Measurements from ENCODE around the gene C17orf113. TPM values are rescaled to one million over a fixed set of nuclear protein-coding genes. Genes with fewer than 3 reads are reported as not detected.

The C17orf113 gene
- total RNA-seq, 2 donors from 2014 or later = 1.7 to 2.9 TPM

- H3K4me1 ChIP-seq (ENCODE audit: control insufficient read depth, insufficient read depth, low read length) = peaks cover 6% of the 10 kb centered on the region
- Mint-ChIP-seq H3K4me1 (peaks cover 19% of the 10 kb centered on the region), H3K27me3 (ENCODE audit: insufficient read depth) (peaks cover 42% of the 10 kb centered on the region), H3K9me3 (no peaks in the 10 kb centered on the region), H3K36me3 (ENCODE audit: low read depth) (no peaks in the 10 kb centered on the region), H3K27ac (no peak overlapping the region), H3K4me3 (no peak overlapping the region)
- H3K9me3 ChIP-seq (ENCODE audit: control insufficient read depth, low read length) = no peaks in the 10 kb centered on the region
- peak; percentile 19 for TF ChIP-seq CTCF (conservative IDR thresholded peaks at IDR 0.05)
- DNase-seq = peak; percentile 62
- no peak overlapping the region for H3K9ac ChIP-seq (ENCODE audit: extremely low read depth, low read length, poor library complexity, severe bottlenecking)
- peaks cover 38% of the 10 kb centered on the region for H3K27me3 ChIP-seq (ENCODE audit: control insufficient read depth, insufficient read depth, low read length, poor library complexity, severe bottlenecking)
- no peak overlapping the region for H3K4me3 ChIP-seq (ENCODE audit: low read length)
- H3K36me3 ChIP-seq (ENCODE audit: control insufficient read depth, insufficient read depth, low read length) = no peaks in the 10 kb centered on the region
- H3K27ac ChIP-seq (ENCODE audit: low read depth, low read length) = no peak overlapping the region
- WGBS, 2 experiments (ENCODE audit: insufficient coverage in 1 of 2, insufficient read length in 1 of 2) = 77% methylated on average over 6 to 8 of the region's 8 CpGs
These were observed 46.1 kb upstream of the C17orf113 start for GRCh38 chr17:42096360-42097111.

- H3K27ac Mint-ChIP-seq = no peak overlapping the region
- H3K36me3 Mint-ChIP-seq (ENCODE audit: low read depth) = no peaks in the 10 kb centered on the region
- H3K4me1 Mint-ChIP-seq = peaks cover 22% of the 10 kb centered on the region
- H3K9me3 ChIP-seq (ENCODE audit: control insufficient read depth, low read length) = no peaks in the 10 kb centered on the region
- no peak overlapping the region for H3K4me3 Mint-ChIP-seq
- H3K4me3 ChIP-seq (ENCODE audit: low read length) = no peak overlapping the region
- DNase-seq = no peak
- H3K9me3 Mint-ChIP-seq = no peaks in the 10 kb centered on the region
- TF ChIP-seq CTCF (conservative IDR thresholded peaks at IDR 0.05) = no peak
- peaks cover 43% of the 10 kb centered on the region for H3K27me3 Mint-ChIP-seq (ENCODE audit: insufficient read depth)
- H3K27me3 ChIP-seq (ENCODE audit: control insufficient read depth, insufficient read depth, low read length, poor library complexity, severe bottlenecking) = peaks cover 38% of the 10 kb centered on the region
- no peak overlapping the region for H3K27ac ChIP-seq (ENCODE audit: low read depth, low read length)
- H3K36me3 ChIP-seq (ENCODE audit: control insufficient read depth, insufficient read depth, low read length) = no peaks in the 10 kb centered on the region
- H3K9ac ChIP-seq (ENCODE audit: extremely low read depth, low read length, poor library complexity, severe bottlenecking) = no peak overlapping the region
- 89 to 91% methylated on average over 10 to 12 of the region's 12 CpGs for WGBS, 2 experiments (ENCODE audit: insufficient coverage in 1 of 2, insufficient read length in 1 of 2)
- H3K4me1 ChIP-seq (ENCODE audit: control insufficient read depth, insufficient read depth, low read length) = peaks cover 6% of the 10 kb centered on the region
These were observed 44.1 kb upstream of the C17orf113 start for GRCh38 chr17:42094375-42095069.

- Mint-ChIP-seq H3K4me1 (peaks cover 24% of the 10 kb centered on the region), H3K27ac (no peak overlapping the region), H3K4me3 (no peak overlapping the region), H3K27me3 (ENCODE audit: insufficient read depth) (peaks cover 35% of the 10 kb centered on the region), H3K36me3 (ENCODE audit: low read depth) (no peaks in the 10 kb centered on the region), H3K9me3 (no peaks in the 10 kb centered on the region)
- no peak for DNase-seq
- H3K4me1 ChIP-seq (ENCODE audit: control insufficient read depth, insufficient read depth, low read length) = peaks cover 3% of the 10 kb centered on the region
- H3K9me3 ChIP-seq (ENCODE audit: control insufficient read depth, low read length) = no peaks in the 10 kb centered on the region
- H3K36me3 ChIP-seq (ENCODE audit: control insufficient read depth, insufficient read depth, low read length) = no peaks in the 10 kb centered on the region
- no peak overlapping the region for H3K4me3 ChIP-seq (ENCODE audit: low read length)
- WGBS, 2 experiments (ENCODE audit: insufficient coverage in 1 of 2, insufficient read length in 1 of 2) = 79 to 92% methylated on average over 2 to 6 of the region's 6 CpGs
- H3K9ac ChIP-seq (ENCODE audit: extremely low read depth, low read length, poor library complexity, severe bottlenecking) = no peak overlapping the region
- no peak overlapping the region for H3K27ac ChIP-seq (ENCODE audit: low read depth, low read length)
- TF ChIP-seq CTCF (conservative IDR thresholded peaks at IDR 0.05) = no peak
- H3K27me3 ChIP-seq (ENCODE audit: control insufficient read depth, insufficient read depth, low read length, poor library complexity, severe bottlenecking) = peaks cover 26% of the 10 kb centered on the region
These were observed 42.5 kb upstream of the C17orf113 start for GRCh38 chr17:42092939-42093338.

Data from endodermal cell (in vitro differentiated cells).